DND-41 (cell line): ENCODE data around the gene ABCC4.
"Not testable (repeated sequence)": the region's sequence is repeated elsewhere in the genome, so short reads cannot be mapped to it uniquely, and the experiment has no call there.

Experiments
- ATAC-seq: fragments of 200-7000 bp; cut with Tn5 transposase; 3 replicates; pipeline ENCODE4 v1.9.1; 2021; ENCODE audit warnings: low read depth; ENCODE audit not compliant: insufficient read depth
- DNase-seq: peaks from one replicate; pipeline ENCODE4 v3.0.0-alpha.2; 2020
- H2AFZ ChIP-seq: 2 replicates; pipeline ENCODE4 v1.6.0; 2012; ENCODE audit warnings: low read depth, low read length
- H3K27ac ChIP-seq: 2 replicates; pipeline ENCODE4 v1.5.1; 2012; ENCODE audit warnings: low read length, inconsistent platforms
- H3K27me3 ChIP-seq: fragments of 200-600 bp; sonication (generic); 2 replicates; pipeline ENCODE4 v1.6.0; 2012; ENCODE audit warnings: low read length, mild to moderate bottlenecking, inconsistent platforms; ENCODE audit not compliant: insufficient read depth, poor library complexity
- H3K36me3 ChIP-seq: 2 replicates; pipeline ENCODE4 v1.5.1; 2012; ENCODE audit warnings: low read length, inconsistent platforms; ENCODE audit not compliant: insufficient read depth
- H3K4me1 ChIP-seq: 2 replicates; pipeline ENCODE4 v1.5.1; 2012; ENCODE audit warnings: mild to moderate bottlenecking, low read length; ENCODE audit not compliant: insufficient read depth
- H3K4me2 ChIP-seq: 2 replicates; pipeline ENCODE4 v1.6.0; 2012; ENCODE audit warnings: mild to moderate bottlenecking, moderate library complexity, low read length, inconsistent platforms; ENCODE audit not compliant: insufficient read depth
- H3K4me3 ChIP-seq, 2 experiments: fragments of 200-600 bp in 1 of 2; shearing (Covaris generic) in 1 of 2; 2 replicates each; pipeline ENCODE4 v1.5.1; 2012 to 2016; ENCODE audit warnings: inconsistent platforms in 2 of 2, low read length in 2 of 2, mild to moderate bottlenecking in 2 of 2, low read depth in 1 of 2, moderate library complexity in 1 of 2
- H3K79me2 ChIP-seq: 2 replicates; pipeline ENCODE4 v1.6.0; 2012; ENCODE audit warnings: low read length, inconsistent platforms; ENCODE audit not compliant: insufficient read depth
- H3K9ac ChIP-seq: 2 replicates; pipeline ENCODE4 v1.6.0; 2012; ENCODE audit warnings: low read depth, mild to moderate bottlenecking, inconsistent platforms, low read length, moderate library complexity
- H3K9me3 ChIP-seq: 2 replicates; pipeline ENCODE4 v1.5.1; 2012; ENCODE audit warnings: low read length, moderate library complexity, mild to moderate bottlenecking, inconsistent platforms; ENCODE audit not compliant: insufficient read depth, severe bottlenecking
- H4K20me1 ChIP-seq: 2 replicates; pipeline ENCODE4 v1.6.0; 2012; ENCODE audit warnings: low read length; ENCODE audit not compliant: insufficient read depth
- CTCF ChIP-seq: IDR thresholded peaks from 2 replicates; pipeline ENCODE4 v1.5.1; 2012; ENCODE audit warnings: borderline replicate concordance, low read length, moderate library complexity, mild to moderate bottlenecking; ENCODE audit not compliant: poor library complexity, severe bottlenecking; ENCODE audit errors: extremely low read depth
- EZH2 ChIP-seq: IDR thresholded peaks from 3 replicates; pipeline ENCODE4 v1.6.1; 2012; ENCODE audit warnings: borderline replicate concordance, low read depth, mild to moderate bottlenecking, moderate library complexity, low read length, inconsistent platforms; ENCODE audit not compliant: severe bottlenecking

ABCC4 gene

GRCh38 chr13:95195146-95195545, 106.1 kb downstream of the ABCC4 start:
- Histone ChIP-seq H3K27me3 (no peaks in the 10 kb centered on the region), H3K4me3 (no peak overlapping the region), H3K9me3 (no peaks in the 10 kb centered on the region), H3K36me3 (no peaks in the 10 kb centered on the region), H3K4me2 (no peak overlapping the region), H3K27ac (no peak overlapping the region), H3K79me2 (no peaks in the 10 kb centered on the region), H2AFZ (no peak overlapping the region), H4K20me1 (no peaks in the 10 kb centered on the region), H3K4me1 (no peaks in the 10 kb centered on the region), H3K9ac (no peak overlapping the region)
- ATAC-seq (no peak), DNase-seq (no peak)
- TF ChIP-seq EZH2 (no peak), CTCF (no peak)

GRCh38 chr13:95193509-95194230, 107.6 kb downstream of the ABCC4 start:
- no peak overlapping the region for H3K9ac ChIP-seq
- H4K20me1 ChIP-seq, result no peaks in the 10 kb centered on the region
- no peak for DNase-seq
- TF ChIP-seq CTCF (no peak), EZH2 (no peak)
- no peaks in the 10 kb centered on the region for H3K9me3 ChIP-seq
- H3K4me3 ChIP-seq, result no peak overlapping the region
- ATAC-seq, result no peak
- no peak overlapping the region for H3K4me2 ChIP-seq
- no peaks in the 10 kb centered on the region for H3K4me1 ChIP-seq
- no peak overlapping the region for H2AFZ ChIP-seq
- no peak overlapping the region for H3K27ac ChIP-seq
- H3K79me2 ChIP-seq, result no peaks in the 10 kb centered on the region
- no peaks in the 10 kb centered on the region for H3K27me3 ChIP-seq
- H3K36me3 ChIP-seq, result no peaks in the 10 kb centered on the region

GRCh38 chr13:95192998-95193397, 108.3 kb downstream of the ABCC4 start:
- no peaks in the 10 kb centered on the region for H3K27me3 ChIP-seq
- H3K4me3 ChIP-seq, result no peak overlapping the region
- H4K20me1 ChIP-seq, result no peaks in the 10 kb centered on the region
- ATAC-seq (no peak), DNase-seq (no peak)
- no peaks in the 10 kb centered on the region for H3K79me2 ChIP-seq
- H2AFZ ChIP-seq, result no peak overlapping the region
- no peaks in the 10 kb centered on the region for H3K9me3 ChIP-seq
- no peaks in the 10 kb centered on the region for H3K36me3 ChIP-seq
- H3K27ac ChIP-seq, result no peak overlapping the region
- TF ChIP-seq CTCF (no peak), EZH2 (no peak)
- no peak overlapping the region for H3K4me2 ChIP-seq
- no peaks in the 10 kb centered on the region for H3K4me1 ChIP-seq
- H3K9ac ChIP-seq, result no peak overlapping the region

GRCh38 chr13:95192564-95192945, 108.7 kb downstream of the ABCC4 start:
- H3K27me3 ChIP-seq, H3K4me3 ChIP-seq, H3K4me2 ChIP-seq, H3K36me3 ChIP-seq, DNase-seq, H3K9me3 ChIP-seq, H2AFZ ChIP-seq, H3K27ac ChIP-seq, H3K4me1 ChIP-seq, H4K20me1 ChIP-seq, ATAC-seq, H3K9ac ChIP-seq, H3K79me2 ChIP-seq: not testable (repeated sequence)
